Endothelial cell of umbilical vein (primary cell): ENCODE results near the gene TNRC6B. TPM values are rescaled to one million over a fixed set of nuclear protein-coding genes. Genes with fewer than 3 reads are reported as not detected.

Experiments
- BruUV-seq: library from RNA; stranded (reverse); fragments of 400-500 nt; replicated peaks from 2 replicates; lab custom pipeline; 2021; lab: Mats Ljungman, UMichigan
- CTCF ChIA-PET: fragments of 300-600, 350-600 bp; sonication (Branson Sonifier 250); formaldehyde crosslinking; loops from one replicate; lab custom pipeline; 2021; ENCODE audit warnings: antibody characterized with exemption, inconsistent platforms; lab: Charles Lee
- POLR2A ChIA-PET: fragments of 300-600, 350-600 bp; sonication (Branson Sonifier 250); formaldehyde crosslinking; loops from one replicate; lab custom pipeline; 2021; ENCODE audit warnings: antibody characterized with exemption, inconsistent platforms; lab: Charles Lee
- DNase-seq: peaks from one replicate; pipeline ENCODE4 v3.0.0-alpha.2; 2011; ENCODE audit warnings: low read depth, low spot score
- FAIRE-seq: peaks from 2 replicates; lab custom pipeline; 2011; peaks lifted over from hg19 to GRCh38; lab: Jason Lieb, UNC
- H2AFZ ChIP-seq: 2 replicates; pipeline ENCODE4 v1.6.0; 2012; ENCODE audit warnings: low read depth, low read length, control low read depth, inconsistent platforms
- H3K27ac ChIP-seq: 2 replicates; pipeline ENCODE4 v1.5.1; 2011; ENCODE audit warnings: low read depth, mild to moderate bottlenecking, control low read depth, low read length, moderate library complexity; ENCODE audit not compliant: insufficient read depth
- H3K27me3 ChIP-seq, 2 experiments: 2 replicates each; pipeline versions ENCODE4 v1.6.0 to v1.6.1; 2011; ENCODE audit warnings: low read length in 2 of 2, mixed read lengths in 1 of 2; ENCODE audit not compliant: control insufficient read depth in 2 of 2, insufficient read depth in 2 of 2
- H3K36me3 ChIP-seq, 2 experiments: 2 replicates in 1 of 2; 3 replicates in 1 of 2; pipeline ENCODE4 v1.5.1; 2011; ENCODE audit warnings: low read length in 2 of 2, mild to moderate bottlenecking in 1 of 2, moderate library complexity in 1 of 2; ENCODE audit not compliant: control insufficient read depth in 2 of 2, insufficient read depth in 2 of 2; ENCODE audit errors: extremely low read depth in 1 of 2
- H3K4me1 ChIP-seq: 3 replicates; pipeline ENCODE4 v1.5.1; 2011; ENCODE audit warnings: mild to moderate bottlenecking, low read length; ENCODE audit not compliant: control insufficient read depth, insufficient read depth; ENCODE audit errors: extremely low read depth
- H3K4me2 ChIP-seq: 2 replicates; pipeline ENCODE4 v1.6.1; 2011; ENCODE audit warnings: low read length, control low read depth, mixed read lengths; ENCODE audit not compliant: insufficient read depth
- H3K4me3 ChIP-seq, 3 experiments: fragments of 200-600 bp in 1 of 3; sonication (generic), shearing (Covaris generic) in 1 of 3; replicated peaks in 1 of 3; 2 replicates each; pipeline ENCODE4 v1.5.1; 2011 to 2016; ENCODE audit warnings: control low read depth in 3 of 3, low read length in 3 of 3, mild to moderate bottlenecking in 2 of 3, inconsistent platforms in 1 of 3, low read depth in 1 of 3, moderate library complexity in 1 of 3; ENCODE audit not compliant: insufficient read depth in 1 of 3
- H3K79me2 ChIP-seq: 2 replicates; pipeline ENCODE4 v1.6.0; 2012; ENCODE audit warnings: low read length, inconsistent platforms; ENCODE audit not compliant: control insufficient read depth, insufficient read depth
- H3K9ac ChIP-seq: replicated peaks from 2 replicates; pipeline ENCODE3; 2011; ENCODE audit warnings: low read length, control low read depth; ENCODE audit not compliant: insufficient read depth; ENCODE audit errors: extremely low read depth
- H3K9me1 ChIP-seq: replicated peaks from 3 replicates; pipeline ENCODE4 v1.6.0; 2011; ENCODE audit warnings: mild to moderate bottlenecking, low read length; ENCODE audit not compliant: control insufficient read depth, insufficient read depth; ENCODE audit errors: extremely low read depth
- H3K9me3 ChIP-seq: replicated peaks from 2 replicates; pipeline ENCODE4 v1.5.1; 2012; ENCODE audit warnings: low read length, inconsistent platforms; ENCODE audit not compliant: control insufficient read depth, insufficient read depth
- H4K20me1 ChIP-seq: replicated peaks from 2 replicates; pipeline ENCODE3; 2011; ENCODE audit warnings: mild to moderate bottlenecking, low read length; ENCODE audit not compliant: control insufficient read depth, insufficient read depth; ENCODE audit errors: extremely low read depth
- GATA2 ChIP-seq: IDR thresholded peaks from 2 replicates; pipeline ENCODE4 v1.7.0; 2011; ENCODE audit warnings: low read depth, mild to moderate bottlenecking, moderate library complexity, mixed read lengths, low read length; ENCODE audit not compliant: insufficient read length, insufficient read depth
- JUN ChIP-seq: IDR thresholded peaks from 2 replicates; pipeline ENCODE4 v1.6.1; 2011; ENCODE audit warnings: borderline replicate concordance, low read depth; ENCODE audit not compliant: insufficient read length, insufficient read depth
- MYC ChIP-seq: IDR thresholded peaks from one replicate; pipeline ENCODE4 v1.6.1; 2011; ENCODE audit warnings: mild to moderate bottlenecking, low read depth, low read length
- POLR2AphosphoS5 ChIP-seq: IDR thresholded peaks from 2 replicates; pipeline ENCODE4 v1.6.1; 2012; ENCODE audit warnings: low read depth, mild to moderate bottlenecking, control low read depth, low read length, moderate library complexity; ENCODE audit not compliant: insufficient read depth
- dilution Hi-C: fragments of 300-500 bp; cut with MboI; formaldehyde crosslinking; loops from one replicate; pipeline ENCODE4 v1.15.0; 2019; ENCODE audit warnings: low sequenced_read_pairs; ENCODE audit not compliant: extremely low pct_ligation_motif_present
- intact Hi-C: fragments of 100-400 bp; cut with micrococcal nuclease; formaldehyde crosslinking; loops from one replicate; pipeline ENCODE4 v1.10.0; 2022
- polyA plus RNA-seq, 4 experiments: library from polyadenylated mRNA; depleted of rRNA in 3 of 4; stranded (reverse) in 3 of 4; unstranded in 1 of 4; fragments of >200 nt; gene quantifications; 2 replicates each; pipeline versions ENCODE4 v1.2.1 to v1.2.3, GENCODE V29; 2011 to 2012; ENCODE audit warnings: missing spikeins in 1 of 4
- total RNA-seq: library from RNA; stranded (reverse); gene quantifications from 2 replicates; pipeline ENCODE4 v1.2.3, GENCODE V29; 2021
- TF ChIP-seq, protein P1 (sequence below), 2 donors: IDR thresholded peaks; 1 replicate in 1 of 2; 2 replicates in 1 of 2; pipeline ENCODE4 v1.5.1; 2011; ENCODE audit warnings: low read length in 2 of 2, mild to moderate bottlenecking in 2 of 2, moderate library complexity in 2 of 2, control low read depth in 1 of 2, inconsistent platforms in 1 of 2, low read depth in 1 of 2; ENCODE audit not compliant: insufficient read depth in 1 of 2; ENCODE audit errors: extremely low read depth in 1 of 2
- TF ChIP-seq, protein P2 (sequence below): IDR thresholded peaks from 2 replicates; pipeline ENCODE4 v1.6.1; 2011; ENCODE audit not compliant: insufficient read depth, insufficient read length

Gene TNRC6B
- total and polyA plus RNA-seq, 2 donors (not counting 3 experiments of a cell fraction or from before 2014, with no cell fraction given), result 10.6 to 37.2 TPM

DNA sequence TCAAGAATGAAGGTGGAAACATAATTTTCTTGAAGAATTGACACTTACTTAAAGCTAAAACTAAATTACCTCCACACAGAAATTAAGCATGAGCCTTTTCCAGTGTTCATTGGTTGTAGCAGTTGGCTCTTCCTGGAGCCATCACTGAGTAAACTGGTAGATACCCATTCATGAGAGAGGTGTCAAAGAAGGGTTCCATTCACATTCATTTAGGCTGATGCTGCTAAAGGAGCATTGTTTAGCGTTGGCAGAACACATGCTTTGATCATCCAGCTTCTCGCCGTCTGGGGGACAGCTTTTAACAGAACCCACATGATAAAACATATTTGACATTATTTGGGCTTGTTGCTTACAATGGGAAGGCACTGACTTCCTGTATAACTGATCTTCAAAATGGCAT, 71.6 kb downstream of the TNRC6B start:
- intact Hi-C loops, result no loop called here
- Histone ChIP-seq H3K4me1 (no peaks in the 10 kb centered on the region), H3K79me2 (peaks cover 20% of the 10 kb centered on the region), H3K27ac (no peak overlapping the region), H3K4me3 (no peak overlapping the region), H4K20me1 (peaks cover 8% of the 10 kb centered on the region), H3K9ac (no peak overlapping the region), H3K9me1 (no peaks in the 10 kb centered on the region), H3K27me3 (no peaks in the 10 kb centered on the region), H3K9me3 (no peaks in the 10 kb centered on the region), H3K4me2 (no peak overlapping the region), H2AFZ (no peak overlapping the region), H3K36me3 (peaks cover 0 to 3% of the 10 kb centered on the region in 2 experiments)
- dilution Hi-C loops, result no loop called here
- ChIA-PET POLR2A (no interaction called here), CTCF (interaction anchor here (0.8 to 1.1 kb wide), 2 partner anchors 9 to 19 kb away, joined by 3 read pairs; no protein-coding TSS in a partner anchor)
- FAIRE-seq (no peak), DNase-seq (no peak)
- BruUV-seq, result no TSS peak
- TF ChIP-seq JUN (no peak), GATA2 (no peak), POLR2AphosphoS5 (no peak), MYC (no peak)
- TF ChIP-seq, protein P1, sequence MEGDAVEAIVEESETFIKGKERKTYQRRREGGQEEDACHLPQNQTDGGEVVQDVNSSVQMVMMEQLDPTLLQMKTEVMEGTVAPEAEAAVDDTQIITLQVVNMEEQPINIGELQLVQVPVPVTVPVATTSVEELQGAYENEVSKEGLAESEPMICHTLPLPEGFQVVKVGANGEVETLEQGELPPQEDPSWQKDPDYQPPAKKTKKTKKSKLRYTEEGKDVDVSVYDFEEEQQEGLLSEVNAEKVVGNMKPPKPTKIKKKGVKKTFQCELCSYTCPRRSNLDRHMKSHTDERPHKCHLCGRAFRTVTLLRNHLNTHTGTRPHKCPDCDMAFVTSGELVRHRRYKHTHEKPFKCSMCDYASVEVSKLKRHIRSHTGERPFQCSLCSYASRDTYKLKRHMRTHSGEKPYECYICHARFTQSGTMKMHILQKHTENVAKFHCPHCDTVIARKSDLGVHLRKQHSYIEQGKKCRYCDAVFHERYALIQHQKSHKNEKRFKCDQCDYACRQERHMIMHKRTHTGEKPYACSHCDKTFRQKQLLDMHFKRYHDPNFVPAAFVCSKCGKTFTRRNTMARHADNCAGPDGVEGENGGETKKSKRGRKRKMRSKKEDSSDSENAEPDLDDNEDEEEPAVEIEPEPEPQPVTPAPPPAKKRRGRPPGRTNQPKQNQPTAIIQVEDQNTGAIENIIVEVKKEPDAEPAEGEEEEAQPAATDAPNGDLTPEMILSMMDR (IDR thresholded peaks at IDR 0.05; ENCODE audit: extremely low read depth in 1 of 2, insufficient read depth in 1 of 2, low read depth in 1 of 2, low read length in 2 of 2), result no peak
- TF ChIP-seq, protein P2, sequence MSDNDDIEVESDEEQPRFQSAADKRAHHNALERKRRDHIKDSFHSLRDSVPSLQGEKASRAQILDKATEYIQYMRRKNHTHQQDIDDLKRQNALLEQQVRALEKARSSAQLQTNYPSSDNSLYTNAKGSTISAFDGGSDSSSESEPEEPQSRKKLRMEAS, result no peak
